ENCODE measurements around the gene MARF1. TPM values are rescaled to one million over a fixed set of nuclear protein-coding genes. Genes with fewer than 3 reads are reported as not detected.
A peak's percentile ranks its signal among the peaks of the same experiment; 100 is the strongest.

MARF1 gene
- total and polyA plus RNA-seq, 9 of the 15 experiments (the other 6 are each of a cell fraction or from before 2014, with no cell fraction given), result 4.7 to 33.2 (median 11.7) TPM

GRCh38 chr16:15643048-15643945 is at the start of gene MARF1 (continued):
- TF ChIP-seq TCF15 (CRISPR knock-in tag; IDR thresholded peaks at IDR 0.05) (no peak), ATF1 (CRISPR knock-in tag; IDR thresholded peaks at IDR 0.05) (0 out of 2 replicates have a peak, but pooled peaks have one; percentile 20), ATF1 (tag; IDR thresholded peaks at IDR 0.05) (peak; percentile 76), RREB1 (CRISPR knock-in tag; IDR thresholded peaks at IDR 0.05) (peak; percentile 76; the same call in 1 of the 2 replicates), SIN3A (IDR thresholded peaks at IDR 0.05; ENCODE audit: borderline replicate concordance in 2 of 2, control insufficient read depth in 1 of 2, low read depth in 2 of 2, low read length in 2 of 2) (peak in 1 of 2 experiments; percentile 25; a peak in 1 of 4 replicates), ZNF551 (CRISPR knock-in tag; IDR thresholded peaks at IDR 0.05) (peak; percentile 55; the same call in 1 of the 2 replicates), CBFA2T3 (IDR thresholded peaks at IDR 0.05) (no peak), ATF3 (IDR thresholded peaks at IDR 0.05) (peak; percentile 31; the same call in 1 of the 2 replicates), ATF3 (CRISPR knock-in tag; conservative IDR thresholded peaks at IDR 0.05) (no peak), ZNF764 (CRISPR knock-in tag; IDR thresholded peaks at IDR 0.05; ENCODE audit: low read depth) (0 out of 2 replicates have a peak, but pooled peaks have one; percentile 54), CREB3L1 (IDR thresholded peaks at IDR 0.05; ENCODE audit: borderline replicate concordance, low read depth) (peak; percentile 60; the same call in 1 of the 2 replicates), SPI1 (IDR thresholded peaks at IDR 0.05; ENCODE audit: borderline replicate concordance, low read depth, low read length) (peak; percentile 80), FOXJ2 (tag; IDR thresholded peaks at IDR 0.05) (peak; percentile 86), JUND (IDR thresholded peaks at IDR 0.05; ENCODE audit: borderline replicate concordance, low read depth, low read length) (peak; percentile 6; the same call in 1 of the 2 replicates), JUND (tag; IDR thresholded peaks at IDR 0.05; ENCODE audit: borderline replicate concordance, low read depth, low read length) (no peak), ZZZ3 (IDR thresholded peaks at IDR 0.05) (no peak), GTF2E2 (tag; IDR thresholded peaks at IDR 0.05) (peak; percentile 78)
